ENCODE measurements around the gene PRUNE1. TPM values are rescaled to one million over a fixed set of nuclear protein-coding genes. Genes with fewer than 3 reads are reported as not detected.

PRUNE1 gene
- total and polyA plus RNA-seq, 2 of the 4 experiments (the other 2 are of a cell fraction) = 7.9 to 9.4 TPM

- TF ChIP-seq MXI1 (IDR thresholded peaks at IDR 0.05; ENCODE audit: borderline replicate concordance, low read depth, low read length) (no peak; the same call in 1 of the 2 replicates), NFE2L2 (IDR thresholded peaks at IDR 0.05; ENCODE audit: low read depth, low read length) (no peak), CHD1 (IDR thresholded peaks at IDR 0.05; ENCODE audit: low read depth, low read length) (peak; percentile 80; the same call in 1 of the 2 replicates)
These were observed 62.4 kb downstream of the PRUNE1 start, which contains the start of gene GABPB2 (continued) for GRCh38 chr1:151070474-151071276.

- no peak overlapping the region for H2AK5ac ChIP-seq (ENCODE audit: low read depth, low read length)
- H2BK15ac ChIP-seq (ENCODE audit: low read depth, low read length) = no peak overlapping the region
- ChIA-PET POLR2A (ENCODE audit: unreplicated experiment) (no interaction called here), CTCF (interaction anchor here (0.5 kb wide), 1 partner anchor 471 kb away, joined by 8 read pairs; no protein-coding TSS in a partner anchor)
- H4K5ac ChIP-seq (ENCODE audit: low read depth, low read length) = no peak overlapping the region
- H4K91ac ChIP-seq (ENCODE audit: insufficient read depth, low read depth, low read length) = no peak overlapping the region
- no TSS peak for BruUV-seq (replicated peaks)
- H3K23ac ChIP-seq (ENCODE audit: low read depth, low read length) = no peak overlapping the region
- no peak overlapping the region for H2BK120ac ChIP-seq (ENCODE audit: low read depth, low read length)
- H2AFZ ChIP-seq (replicated peaks; ENCODE audit: low read length, poor library complexity) = no peak overlapping the region
- no peak overlapping the region for H3K56ac ChIP-seq (ENCODE audit: extremely low read depth, insufficient read depth, low read length)
- 96% methylated on average over 6 of the region's 13 CpGs; no CpG with 5 or more reads in 1 of the 2 experiments for WGBS, 2 experiments (ENCODE audit: extremely low coverage in 2 of 2, insufficient read length in 1 of 2)
- H3K14ac ChIP-seq (replicated peaks; ENCODE audit: low read depth, low read length) = no peak overlapping the region
- peaks cover 3% of the 10 kb centered on the region; the same call in 1 of the 2 replicates for H3K36me3 ChIP-seq (ENCODE audit: control insufficient read depth, insufficient read depth, low read length)
- dilution Hi-C loops (cut with HindIII; ENCODE audit: low sequenced_read_pairs, unreplicated experiment) = no loop called here
- no peaks in the 10 kb centered on the region for H3K9me3 ChIP-seq (ENCODE audit: control insufficient read depth, insufficient read depth, low read length)
- no peak overlapping the region for H3K4ac ChIP-seq (ENCODE audit: low read depth, low read length)
- in situ Hi-C loops (cut with MboI; ENCODE audit: low sequenced_read_pairs) = no loop called here
- no peak for DNase-seq
- no peak overlapping the region for H3K27ac ChIP-seq (ENCODE audit: insufficient read depth, low read length)
- no peak overlapping the region for H2AK9ac ChIP-seq (replicated peaks; ENCODE audit: low read depth, low read length, poor library complexity)
- H4K20me1 ChIP-seq (ENCODE audit: insufficient read depth, low read length) = no peaks in the 10 kb centered on the region
- H3K79me1 ChIP-seq (ENCODE audit: low read depth in 1 of 2, low read length in 2 of 2) = peaks cover 7 to 32% of the 10 kb centered on the region in 2 experiments
- no peak overlapping the region for H2BK20ac ChIP-seq (ENCODE audit: low read depth, low read length)
- intact Hi-C loops (cut with micrococcal nuclease) = loop anchor here (5.0 kb wide), 1 partner anchor 75 kb away; the partner anchor contains the start of gene SEMA6C
- H3K9ac ChIP-seq (ENCODE audit: low read depth, low read length) = no peak overlapping the region
- ATAC-seq (ENCODE audit: low read depth) = no peak
- H3K4me3 ChIP-seq (ENCODE audit: insufficient read depth, low read depth, low read length) = no peak overlapping the region
- no peaks in the 10 kb centered on the region for H3K4me1 ChIP-seq (ENCODE audit: control insufficient read depth, insufficient read depth, low read length)
- no peak overlapping the region for H2BK5ac ChIP-seq (ENCODE audit: low read depth, low read length, poor library complexity, severe bottlenecking)
- TF ChIP-seq MAZ (IDR thresholded peaks at IDR 0.05; ENCODE audit: borderline replicate concordance, low read depth, low read length) = no peak
- TF ChIP-seq CEBPB (IDR thresholded peaks at IDR 0.05; ENCODE audit: low read depth, low read length) = no peak
- no peak for TF ChIP-seq MXI1 (IDR thresholded peaks at IDR 0.05; ENCODE audit: borderline replicate concordance, low read depth, low read length)
- TF ChIP-seq RAD21 (IDR thresholded peaks at IDR 0.05; ENCODE audit: low read length) = no peak
- TF ChIP-seq MAFK (IDR thresholded peaks at IDR 0.05; ENCODE audit: low read depth, low read length) = no peak
- TF ChIP-seq, protein P1, sequence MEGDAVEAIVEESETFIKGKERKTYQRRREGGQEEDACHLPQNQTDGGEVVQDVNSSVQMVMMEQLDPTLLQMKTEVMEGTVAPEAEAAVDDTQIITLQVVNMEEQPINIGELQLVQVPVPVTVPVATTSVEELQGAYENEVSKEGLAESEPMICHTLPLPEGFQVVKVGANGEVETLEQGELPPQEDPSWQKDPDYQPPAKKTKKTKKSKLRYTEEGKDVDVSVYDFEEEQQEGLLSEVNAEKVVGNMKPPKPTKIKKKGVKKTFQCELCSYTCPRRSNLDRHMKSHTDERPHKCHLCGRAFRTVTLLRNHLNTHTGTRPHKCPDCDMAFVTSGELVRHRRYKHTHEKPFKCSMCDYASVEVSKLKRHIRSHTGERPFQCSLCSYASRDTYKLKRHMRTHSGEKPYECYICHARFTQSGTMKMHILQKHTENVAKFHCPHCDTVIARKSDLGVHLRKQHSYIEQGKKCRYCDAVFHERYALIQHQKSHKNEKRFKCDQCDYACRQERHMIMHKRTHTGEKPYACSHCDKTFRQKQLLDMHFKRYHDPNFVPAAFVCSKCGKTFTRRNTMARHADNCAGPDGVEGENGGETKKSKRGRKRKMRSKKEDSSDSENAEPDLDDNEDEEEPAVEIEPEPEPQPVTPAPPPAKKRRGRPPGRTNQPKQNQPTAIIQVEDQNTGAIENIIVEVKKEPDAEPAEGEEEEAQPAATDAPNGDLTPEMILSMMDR (conservative IDR thresholded peaks at IDR 0.05; ENCODE audit: low read depth, low read length) = no peak
- no peak for TF ChIP-seq POLR2A (IDR thresholded peaks at IDR 0.05; ENCODE audit: low read depth, low read length)
- no peak for TF ChIP-seq ELK1 (IDR thresholded peaks at IDR 0.05; ENCODE audit: borderline replicate concordance, low read depth, low read length)
- no peak for TF ChIP-seq SMC3 (IDR thresholded peaks at IDR 0.05; ENCODE audit: low read depth, low read length)
- no peak for TF ChIP-seq BHLHE40 (IDR thresholded peaks at IDR 0.05; ENCODE audit: low read depth, low read length)
- H3K9me1 ChIP-seq (ENCODE audit: insufficient read depth, low read length) = no peaks in the 10 kb centered on the region
- no peak overlapping the region for H3K18ac ChIP-seq (ENCODE audit: low read depth, low read length)
- H4K8ac ChIP-seq (ENCODE audit: low read depth in 2 of 2, low read length in 2 of 2) = peak overlapping the region in 1 of 2 experiments; percentile 59; a peak in 2 of 4 replicates
- no peak overlapping the region for H3K4me2 ChIP-seq (ENCODE audit: low read depth, low read length)
- H3K27me3 ChIP-seq (ENCODE audit: control insufficient read depth, insufficient read depth, low read length) = no peaks in the 10 kb centered on the region
These were observed 64.0 kb downstream of the PRUNE1 start for GRCh38 chr1:151072224-151072623.

Measured in IMR-90 (cell line).